Fibroblast of mammary gland (primary cell): Measurements from ENCODE around the gene EGFL7.

Experiments
- DNase-seq: peaks from one replicate; pipeline ENCODE4 v3.0.0-alpha.2; 2010; ENCODE audit warnings: low read depth
- H3K4me3 ChIP-seq: 2 replicates; pipeline ENCODE4 v1.5.1; 2011; ENCODE audit warnings: low read depth, mild to moderate bottlenecking, low read length, moderate library complexity; ENCODE audit not compliant: control insufficient read depth
- TF ChIP-seq, protein P1 (sequence below): conservative IDR thresholded peaks from 2 replicates; pipeline ENCODE4 v1.5.1; 2011; ENCODE audit warnings: low read depth, low read length, inconsistent platforms; ENCODE audit not compliant: control insufficient read depth, insufficient read depth

Gene EGFL7

DNA sequence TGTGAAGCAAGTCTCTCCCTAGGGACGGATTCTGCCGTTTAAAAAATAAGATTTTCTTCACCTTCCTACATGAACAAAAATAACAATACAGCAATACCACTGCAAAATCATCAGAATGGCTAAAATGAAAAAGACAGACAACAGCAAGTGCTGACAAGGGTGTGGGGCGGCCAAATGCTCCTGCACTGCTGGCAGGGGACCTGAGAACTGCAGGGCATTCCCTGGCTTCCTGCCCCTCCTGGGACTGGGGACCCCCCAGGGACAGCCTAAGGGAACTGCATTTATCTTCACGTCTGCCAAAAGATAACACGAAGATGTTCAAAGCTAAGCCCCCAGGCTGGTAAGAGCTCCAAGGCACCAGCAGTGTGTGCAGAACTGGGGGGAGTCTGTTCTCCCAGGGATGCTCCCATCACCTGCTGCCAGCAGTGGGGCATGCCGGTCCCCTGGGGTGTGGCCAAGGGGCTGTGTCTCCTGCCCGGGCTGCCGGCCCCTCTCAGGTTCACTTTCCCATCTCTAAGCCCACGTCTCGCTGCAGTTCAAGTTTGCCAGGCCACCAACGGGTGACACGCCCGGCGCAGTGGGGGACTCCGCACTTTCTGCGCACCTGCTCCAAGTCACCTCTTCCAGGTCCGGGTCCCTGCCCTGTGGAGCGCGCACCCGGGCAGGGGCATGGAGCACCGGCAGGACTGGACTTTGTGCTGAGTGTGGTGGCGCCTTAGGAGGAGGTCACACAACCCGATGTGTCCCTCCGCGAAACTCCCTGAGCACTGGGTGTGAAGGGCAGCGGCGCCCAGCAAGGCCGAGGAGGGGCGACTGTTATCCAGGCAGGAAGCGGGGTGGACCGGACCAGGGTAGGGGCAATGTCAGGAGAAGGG, 4.5 kb upstream of the EGFL7 start:
- TF ChIP-seq, protein P1, sequence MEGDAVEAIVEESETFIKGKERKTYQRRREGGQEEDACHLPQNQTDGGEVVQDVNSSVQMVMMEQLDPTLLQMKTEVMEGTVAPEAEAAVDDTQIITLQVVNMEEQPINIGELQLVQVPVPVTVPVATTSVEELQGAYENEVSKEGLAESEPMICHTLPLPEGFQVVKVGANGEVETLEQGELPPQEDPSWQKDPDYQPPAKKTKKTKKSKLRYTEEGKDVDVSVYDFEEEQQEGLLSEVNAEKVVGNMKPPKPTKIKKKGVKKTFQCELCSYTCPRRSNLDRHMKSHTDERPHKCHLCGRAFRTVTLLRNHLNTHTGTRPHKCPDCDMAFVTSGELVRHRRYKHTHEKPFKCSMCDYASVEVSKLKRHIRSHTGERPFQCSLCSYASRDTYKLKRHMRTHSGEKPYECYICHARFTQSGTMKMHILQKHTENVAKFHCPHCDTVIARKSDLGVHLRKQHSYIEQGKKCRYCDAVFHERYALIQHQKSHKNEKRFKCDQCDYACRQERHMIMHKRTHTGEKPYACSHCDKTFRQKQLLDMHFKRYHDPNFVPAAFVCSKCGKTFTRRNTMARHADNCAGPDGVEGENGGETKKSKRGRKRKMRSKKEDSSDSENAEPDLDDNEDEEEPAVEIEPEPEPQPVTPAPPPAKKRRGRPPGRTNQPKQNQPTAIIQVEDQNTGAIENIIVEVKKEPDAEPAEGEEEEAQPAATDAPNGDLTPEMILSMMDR, result no peak
- H3K4me3 ChIP-seq, result no peak overlapping the region
- DNase-seq, result no peak

DNA sequence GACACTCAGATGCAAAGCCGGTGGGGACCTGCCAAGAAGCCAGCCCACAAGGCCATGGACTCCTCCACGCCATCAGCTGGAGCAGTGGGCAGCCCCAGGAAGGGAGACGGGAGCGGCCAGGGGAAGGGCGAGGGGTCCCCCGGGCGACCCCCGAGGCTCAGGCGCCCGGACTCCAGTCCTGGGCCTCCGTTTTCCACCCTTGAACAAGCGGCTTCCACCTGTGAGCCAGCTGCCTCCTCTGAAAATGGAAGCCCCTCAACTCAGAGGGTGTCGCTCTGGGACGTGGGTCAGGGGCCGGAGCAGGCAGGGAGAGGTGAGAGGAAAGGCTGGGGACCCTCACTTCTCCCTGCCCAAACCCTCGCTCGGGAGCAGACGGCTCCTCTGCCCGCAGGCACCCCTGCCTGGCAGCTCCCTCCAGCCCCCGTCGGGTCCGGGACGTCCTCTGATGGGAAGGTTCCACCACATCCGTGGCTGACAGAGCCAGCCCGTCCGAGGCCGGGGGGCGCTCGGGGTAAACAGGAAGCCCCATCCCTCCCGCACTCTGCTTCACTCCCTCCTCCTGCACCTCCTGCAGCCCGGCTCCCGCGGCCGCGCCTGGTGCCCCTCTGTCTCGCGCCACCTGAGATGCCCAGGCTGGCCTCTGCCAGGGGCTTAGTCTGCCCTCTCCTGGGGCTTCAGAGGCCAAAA, 3.7 kb upstream of the EGFL7 start:
- DNase-seq, result no peak
- TF ChIP-seq, protein P1, result no peak
- H3K4me3 ChIP-seq, result no peak overlapping the region

DNA sequence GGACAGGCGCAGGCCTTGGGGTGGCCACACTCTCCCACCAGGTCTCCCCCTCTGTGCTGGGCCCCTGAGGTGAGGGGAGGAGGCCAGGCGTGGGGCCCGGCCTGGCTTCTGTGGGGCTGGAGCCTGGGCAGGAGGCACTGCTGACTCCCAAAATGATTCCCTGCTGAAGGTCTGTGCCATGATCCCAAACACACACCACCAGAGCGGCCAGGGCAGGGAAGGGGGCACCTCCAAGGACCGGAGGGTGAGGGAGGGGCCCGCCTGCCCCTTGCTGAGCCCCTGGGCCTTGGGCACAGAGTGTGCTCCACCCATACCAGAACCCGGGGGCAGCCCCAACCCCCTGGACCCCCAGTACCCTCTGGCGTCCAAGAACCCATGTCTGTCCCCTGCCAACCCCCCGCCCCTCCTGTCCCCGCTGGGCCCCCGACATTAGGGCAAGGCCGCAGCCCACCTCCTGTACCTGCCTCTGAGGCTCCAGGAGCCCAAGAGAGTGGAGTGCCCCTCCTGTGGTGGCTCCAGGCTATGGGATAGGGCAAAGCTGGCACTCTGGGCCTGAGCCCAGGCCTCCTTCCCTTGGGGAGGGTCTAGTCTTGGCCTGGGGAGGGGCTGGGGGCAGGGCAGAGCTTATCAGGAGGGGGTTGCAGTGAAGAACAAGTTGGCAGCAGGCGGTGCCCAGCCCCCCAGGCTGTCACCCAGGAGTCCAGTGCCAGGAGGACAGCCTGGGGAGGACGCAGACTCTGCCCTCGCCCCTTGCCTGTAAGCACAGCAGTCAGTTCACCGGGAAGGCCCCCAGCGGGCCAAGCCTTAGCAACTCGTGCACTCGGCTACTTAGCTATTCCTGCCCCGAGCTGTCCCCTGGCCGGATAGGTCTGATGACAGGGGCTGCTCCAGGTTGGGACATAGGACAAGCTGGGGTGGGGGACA, 2.6 kb upstream of the EGFL7 start:
- DNase-seq, result no peak
- TF ChIP-seq, protein P1, result no peak
- H3K4me3 ChIP-seq, result no peak overlapping the region

DNA sequence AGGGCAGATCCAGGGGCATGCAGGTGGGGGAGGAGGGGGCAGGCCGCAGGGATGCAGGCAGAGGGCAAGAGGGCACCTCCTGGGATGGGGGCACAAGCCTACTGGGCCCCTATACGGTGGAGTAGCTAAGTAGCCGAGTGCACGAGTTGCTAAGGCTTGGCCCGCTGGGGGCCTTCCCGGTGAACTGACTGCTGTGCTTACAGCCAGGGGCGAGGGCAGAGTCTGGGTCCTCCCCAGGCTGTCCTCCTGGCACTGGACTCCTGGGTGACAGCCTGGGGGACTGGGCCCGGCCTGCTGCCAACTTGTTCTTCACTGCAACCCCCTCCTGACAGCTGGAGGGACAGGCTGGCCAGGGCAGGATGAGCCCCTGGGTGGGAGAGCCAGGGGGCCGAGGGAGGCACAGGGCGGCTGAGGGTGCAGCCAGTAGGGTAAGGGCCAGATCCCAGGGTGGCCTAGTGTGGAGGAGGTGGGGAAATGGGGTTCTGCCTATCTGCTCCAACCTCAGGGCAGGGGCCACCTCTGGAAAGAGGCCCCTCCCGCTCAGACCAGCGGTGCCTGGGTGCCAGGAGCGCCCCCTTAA, 1.7 kb upstream of the EGFL7 start:
- no peak for DNase-seq
- no peak overlapping the region for H3K4me3 ChIP-seq
- TF ChIP-seq, protein P1, result no peak

DNA sequence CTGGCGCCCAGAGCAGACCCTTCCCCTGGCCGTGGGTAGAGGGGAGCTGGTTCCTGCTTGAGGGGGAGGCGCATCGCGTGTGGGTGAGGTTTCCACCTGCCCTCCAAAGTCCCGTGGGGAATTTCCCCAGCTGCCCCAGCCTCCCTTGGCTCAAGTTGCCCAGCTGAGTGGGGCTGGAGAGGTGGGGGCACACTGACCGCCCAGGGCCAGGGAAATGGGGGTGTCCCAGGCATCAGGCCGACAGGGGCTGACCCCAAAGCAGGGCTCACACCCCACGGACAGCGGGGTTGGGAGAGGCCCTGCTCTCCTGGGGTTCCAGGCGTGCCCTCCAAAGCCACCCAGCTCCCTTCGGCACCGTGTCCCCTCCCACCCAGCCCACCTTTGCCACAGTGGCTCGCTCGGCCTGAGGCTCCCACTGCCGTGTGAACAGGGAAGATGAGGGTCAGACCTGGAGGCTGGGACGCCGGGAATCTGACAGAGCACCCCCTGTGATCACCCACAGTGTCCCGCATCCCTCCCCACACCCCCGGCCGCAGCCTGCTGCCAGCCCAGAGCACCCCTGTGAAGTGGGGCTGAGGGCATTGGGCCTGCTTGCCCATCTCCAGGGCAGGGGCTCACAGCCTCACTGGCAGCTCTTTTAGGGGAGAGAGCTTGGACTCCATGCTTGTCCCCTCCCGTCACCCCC, 933 bp upstream of the EGFL7 start:
- H3K4me3 ChIP-seq, result no peak overlapping the region
- DNase-seq, result no peak
- TF ChIP-seq, protein P1, result no peak

DNA sequence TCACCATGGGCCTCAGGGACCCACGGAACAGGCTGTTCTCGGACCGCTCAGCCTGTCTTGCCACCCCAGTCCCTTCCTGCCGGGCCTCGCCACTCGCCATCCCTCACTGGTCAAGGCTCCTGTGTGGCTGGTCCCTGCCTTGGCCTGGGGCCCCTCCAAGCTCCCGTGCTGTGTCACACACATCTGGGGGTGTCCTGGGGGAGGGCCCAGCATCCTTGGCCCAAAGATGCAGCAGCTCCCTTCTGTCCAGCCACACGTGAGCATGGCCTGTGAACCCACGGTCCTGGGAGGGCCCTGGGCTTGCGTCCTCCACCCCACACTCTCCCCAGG, 425 bp upstream of the EGFL7 start:
- no peak overlapping the region for H3K4me3 ChIP-seq
- no peak for DNase-seq
- TF ChIP-seq, protein P1, result no peak
